HL-60 (cell line): ENCODE results near the gene IGFL2.

Source experiments
- DNase-seq, 2 experiments: peaks; one replicate each; pipeline ENCODE4 v3.0.0-alpha.2; 2010 to 2020; ENCODE audit warnings: low read depth in 1 of 2, low spot score in 1 of 2
- H3K27ac ChIP-seq: fragments of 250-450 bp; sonication (Bioruptor Pico); replicated peaks from 2 replicates; pipeline ENCODE4 v1.5.1; 2020; ENCODE audit warnings: mild to moderate bottlenecking, moderate library complexity
- H3K27me3 ChIP-seq: fragments of 250-450 bp; sonication (Bioruptor Pico); 2 replicates; pipeline ENCODE4 v1.5.1; 2021; ENCODE audit warnings: mild to moderate bottlenecking, moderate library complexity; ENCODE audit not compliant: insufficient read depth, poor library complexity, severe bottlenecking
- H3K4me3 ChIP-seq: replicated peaks from 2 replicates; pipeline ENCODE4 v1.5.1; 2011; ENCODE audit warnings: mild to moderate bottlenecking, control low read depth, low read length; ENCODE audit not compliant: insufficient read depth
- CTCF ChIP-seq: IDR thresholded peaks from one replicate; pipeline ENCODE4 v1.5.1; 2011; ENCODE audit warnings: low read length, control low read depth, inconsistent platforms; ENCODE audit not compliant: insufficient read depth
- GABPA ChIP-seq: IDR thresholded peaks from 2 replicates; pipeline ENCODE4 v1.6.1; 2012; ENCODE audit warnings: low read depth
- POLR2AphosphoS5 ChIP-seq: IDR thresholded peaks from 2 replicates; pipeline ENCODE4 v1.6.1; 2012; ENCODE audit warnings: low read depth
- REST ChIP-seq: IDR thresholded peaks from 2 replicates; pipeline ENCODE4 v1.6.1; 2012; ENCODE audit warnings: low read depth; ENCODE audit not compliant: insufficient replicate concordance
- SPI1 ChIP-seq: IDR thresholded peaks from 2 replicates; pipeline ENCODE4 v1.6.1; 2012; ENCODE audit warnings: low read depth, mild to moderate bottlenecking, borderline replicate concordance

The IGFL2 gene

DNA sequence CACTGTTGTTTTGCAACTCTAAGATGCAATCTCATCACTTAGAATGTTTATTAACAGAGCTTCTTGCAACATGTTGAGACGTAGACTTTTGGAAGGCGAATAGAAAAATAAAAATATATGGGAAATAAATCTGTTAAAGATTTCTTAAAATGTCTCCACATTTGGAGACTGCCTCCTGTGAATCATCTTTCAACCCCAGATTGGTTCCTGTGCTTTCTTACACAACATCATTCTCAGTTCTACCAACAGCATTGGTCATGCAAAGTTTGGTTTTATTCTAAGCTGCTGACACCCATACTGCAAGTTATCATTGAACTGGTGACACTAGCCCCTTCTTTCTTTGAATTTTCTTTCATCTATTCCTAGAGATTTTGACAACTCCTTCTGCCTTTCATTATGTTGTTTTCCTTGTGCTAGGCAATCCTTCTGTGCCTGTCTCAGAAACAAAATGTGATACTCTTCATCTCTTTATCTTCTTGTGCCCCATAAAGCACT lies 21.9 kb upstream of the IGFL2 start:
- TF ChIP-seq CTCF: no peak
- no peak for TF ChIP-seq REST
- TF ChIP-seq GABPA: no peak
- TF ChIP-seq SPI1: no peak
- TF ChIP-seq POLR2AphosphoS5: no peak
- Histone ChIP-seq H3K4me3 (no peak overlapping the region), H3K27me3 (peaks cover 17% of the 10 kb centered on the region), H3K27ac (no peak overlapping the region)
- DNase-seq: no peak

DNA sequence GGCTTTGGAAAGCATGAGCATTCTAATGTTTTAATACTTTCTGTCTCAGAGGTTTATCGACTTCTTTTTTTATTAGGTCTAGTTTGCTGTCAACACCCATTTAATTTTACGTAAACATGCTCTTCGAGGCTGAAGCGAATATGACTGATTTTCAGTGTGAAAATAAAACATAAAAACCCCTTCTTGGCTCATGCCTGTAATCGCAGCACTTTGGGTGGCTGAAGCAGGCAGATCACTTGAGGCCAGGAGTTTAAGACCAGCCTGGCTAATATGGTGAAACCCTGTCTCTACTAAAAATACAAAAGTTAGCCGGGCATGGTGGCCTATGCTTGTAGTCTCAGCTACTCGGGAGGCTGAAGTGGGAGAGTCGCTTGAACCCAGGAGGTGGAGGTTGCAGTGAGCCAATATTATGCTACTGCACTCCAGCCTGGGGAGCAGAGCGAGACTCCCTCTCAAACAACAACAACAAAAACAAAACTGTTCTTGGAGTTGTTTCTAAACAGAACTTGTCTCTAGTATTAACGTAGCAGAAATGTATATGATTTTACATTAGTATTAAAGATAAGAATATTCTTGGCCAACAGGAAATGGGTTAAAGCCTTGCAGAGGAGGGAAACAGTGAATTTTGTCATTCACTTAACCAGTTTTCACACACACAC lies 16.4 kb upstream of the IGFL2 start:
- DNase-seq: no peak
- Histone ChIP-seq H3K27ac (no peak overlapping the region), H3K27me3 (peaks cover 14% of the 10 kb centered on the region), H3K4me3 (no peak overlapping the region)
- no peak for TF ChIP-seq REST
- no peak for TF ChIP-seq CTCF
- TF ChIP-seq POLR2AphosphoS5: no peak
- no peak for TF ChIP-seq SPI1
- TF ChIP-seq GABPA: no peak

DNA sequence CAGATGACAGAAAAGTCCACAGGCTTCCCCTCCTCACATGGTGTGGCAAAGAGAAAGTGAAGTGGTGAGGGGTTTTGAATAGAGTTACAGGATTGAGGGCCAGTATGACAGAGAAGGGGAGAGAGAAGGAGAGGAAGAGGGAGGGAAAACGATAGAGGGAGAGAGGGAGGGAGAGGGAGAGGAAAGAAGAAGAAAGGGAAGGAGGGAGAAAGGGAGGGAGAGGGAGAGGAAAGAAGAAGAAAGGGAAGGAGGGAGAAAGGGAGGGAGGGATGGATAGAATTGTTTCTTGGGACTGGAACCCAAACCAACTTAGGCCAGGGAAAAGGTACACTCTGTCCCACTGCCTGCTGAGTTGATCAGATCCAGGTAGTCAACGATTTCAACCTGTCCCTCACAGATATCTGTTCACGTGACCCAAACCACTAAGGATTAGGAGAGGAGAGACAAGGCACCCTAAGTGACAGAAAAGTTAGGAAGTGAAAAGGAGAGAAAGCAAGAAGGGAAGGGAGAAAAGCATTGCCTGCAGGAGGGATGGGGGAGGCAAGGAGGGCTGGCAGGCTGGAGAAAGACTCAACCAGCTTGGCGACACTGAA lies 15.4 kb upstream of the IGFL2 start:
- H3K4me3 ChIP-seq: no peak overlapping the region
- TF ChIP-seq POLR2AphosphoS5 (no peak), SPI1 (no peak), REST (no peak), GABPA (no peak), CTCF (no peak)
- H3K27ac ChIP-seq: no peak overlapping the region
- DNase-seq: no peak
- H3K27me3 ChIP-seq: peaks cover 14% of the 10 kb centered on the region
